Fibroblast of lung (primary cell): Measurements from ENCODE around the gene TANGO2.

Experiments used
- EZH2 ChIP-seq: IDR thresholded peaks from 2 replicates; pipeline ENCODE4 v1.5.1; 2012; ENCODE audit warnings: low read length, control low read depth, mild to moderate bottlenecking; ENCODE audit errors: missing control alignments
- TF ChIP-seq, protein P1 (sequence below), 2 donors: IDR thresholded peaks in 1 of 2; conservative IDR thresholded peaks in 1 of 2; 1 replicate in 1 of 2; 2 replicates in 1 of 2; pipeline ENCODE4 v1.5.1; 2011 to 2012; ENCODE audit warnings: low read length in 2 of 2, control low read depth in 1 of 2, inconsistent platforms in 1 of 2, low read depth in 1 of 2, mild to moderate bottlenecking in 1 of 2

DNA sequence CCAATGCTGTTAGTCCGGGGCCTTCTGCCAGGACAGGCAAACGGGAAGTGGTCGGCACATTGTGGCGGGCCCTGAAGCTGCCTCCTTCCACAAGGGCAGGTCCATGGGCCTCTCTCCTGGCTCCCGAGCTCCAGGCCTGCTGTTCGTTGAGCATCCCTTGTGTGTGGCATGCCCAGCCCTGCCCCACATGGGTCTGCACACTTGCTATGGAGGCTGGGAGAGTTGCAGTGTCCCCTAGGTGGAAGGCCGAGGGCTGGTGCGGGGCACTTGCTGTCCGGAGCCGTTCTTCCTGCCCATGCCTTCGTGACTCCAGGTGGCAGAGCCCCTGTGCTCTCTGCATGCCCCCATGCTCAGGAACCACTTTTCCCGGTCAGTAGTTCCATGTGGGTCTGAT is 33.1 kb downstream of the TANGO2 start:
- TF ChIP-seq, protein P1, sequence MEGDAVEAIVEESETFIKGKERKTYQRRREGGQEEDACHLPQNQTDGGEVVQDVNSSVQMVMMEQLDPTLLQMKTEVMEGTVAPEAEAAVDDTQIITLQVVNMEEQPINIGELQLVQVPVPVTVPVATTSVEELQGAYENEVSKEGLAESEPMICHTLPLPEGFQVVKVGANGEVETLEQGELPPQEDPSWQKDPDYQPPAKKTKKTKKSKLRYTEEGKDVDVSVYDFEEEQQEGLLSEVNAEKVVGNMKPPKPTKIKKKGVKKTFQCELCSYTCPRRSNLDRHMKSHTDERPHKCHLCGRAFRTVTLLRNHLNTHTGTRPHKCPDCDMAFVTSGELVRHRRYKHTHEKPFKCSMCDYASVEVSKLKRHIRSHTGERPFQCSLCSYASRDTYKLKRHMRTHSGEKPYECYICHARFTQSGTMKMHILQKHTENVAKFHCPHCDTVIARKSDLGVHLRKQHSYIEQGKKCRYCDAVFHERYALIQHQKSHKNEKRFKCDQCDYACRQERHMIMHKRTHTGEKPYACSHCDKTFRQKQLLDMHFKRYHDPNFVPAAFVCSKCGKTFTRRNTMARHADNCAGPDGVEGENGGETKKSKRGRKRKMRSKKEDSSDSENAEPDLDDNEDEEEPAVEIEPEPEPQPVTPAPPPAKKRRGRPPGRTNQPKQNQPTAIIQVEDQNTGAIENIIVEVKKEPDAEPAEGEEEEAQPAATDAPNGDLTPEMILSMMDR (conservative IDR thresholded peaks at IDR 0.05 in 1 of 2, IDR thresholded peaks at IDR 0.05 in 1 of 2; ENCODE audit: low read depth in 1 of 2, low read length in 2 of 2) = no peak
- no peak for TF ChIP-seq EZH2
